CD1c-positive myeloid dendritic cell (primary cell): ENCODE measurements around the gene SHTN1.

Experiments used
- DNase-seq: peaks from one replicate; pipeline ENCODE4 v3.0.0-alpha.2; 2016; ENCODE audit errors: extremely low spot score

The SHTN1 gene

DNA sequence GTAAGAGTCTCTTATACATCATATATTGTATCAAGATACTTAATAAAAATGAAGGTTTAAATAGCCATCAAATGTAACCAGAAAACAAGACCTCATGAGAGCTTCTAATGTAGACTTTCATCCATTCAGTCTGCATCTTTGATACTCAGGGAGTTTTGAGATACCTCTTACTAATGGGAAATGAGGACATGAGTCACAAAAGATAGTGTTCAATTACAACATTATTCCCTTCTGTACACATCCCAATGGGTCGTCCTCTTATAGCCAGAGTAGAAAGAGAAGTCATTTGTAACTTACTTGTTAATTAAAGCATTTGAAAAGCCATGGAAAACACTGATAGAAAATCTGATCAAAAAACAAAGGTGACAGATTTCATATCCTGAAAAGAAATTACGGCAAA is 19.4 kb downstream of the SHTN1 start:
- no peak for DNase-seq

- no peak for DNase-seq
These were observed 20.6 kb downstream of the SHTN1 start for GRCh38 chr10:116984202-116984990.

- DNase-seq: no peak
These were observed 24.9 kb downstream of the SHTN1 start for GRCh38 chr10:116980041-116980440.

DNA sequence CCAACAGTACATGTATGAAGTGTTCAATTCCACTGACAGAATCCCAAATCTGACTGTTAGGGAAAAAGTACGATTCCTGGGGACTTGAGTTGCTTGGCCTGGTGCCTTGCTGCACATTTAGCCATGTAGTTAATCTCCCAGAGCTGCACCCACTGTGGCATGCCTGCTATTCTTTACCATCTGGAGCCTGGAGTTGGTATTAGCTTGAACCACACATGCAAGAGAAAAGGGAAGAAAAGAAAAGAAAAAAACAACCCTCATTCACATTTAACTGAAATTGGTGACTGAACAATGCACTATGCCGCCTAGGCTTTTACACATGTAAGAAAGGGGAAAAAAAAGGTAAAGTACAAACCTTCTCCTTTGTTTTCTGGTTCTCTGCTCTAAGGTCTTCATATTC is 26.1 kb downstream of the SHTN1 start:
- no peak for DNase-seq

- no peak for DNase-seq
These were observed 30.5 kb downstream of the SHTN1 start for GRCh38 chr10:116974456-116975005.

DNA sequence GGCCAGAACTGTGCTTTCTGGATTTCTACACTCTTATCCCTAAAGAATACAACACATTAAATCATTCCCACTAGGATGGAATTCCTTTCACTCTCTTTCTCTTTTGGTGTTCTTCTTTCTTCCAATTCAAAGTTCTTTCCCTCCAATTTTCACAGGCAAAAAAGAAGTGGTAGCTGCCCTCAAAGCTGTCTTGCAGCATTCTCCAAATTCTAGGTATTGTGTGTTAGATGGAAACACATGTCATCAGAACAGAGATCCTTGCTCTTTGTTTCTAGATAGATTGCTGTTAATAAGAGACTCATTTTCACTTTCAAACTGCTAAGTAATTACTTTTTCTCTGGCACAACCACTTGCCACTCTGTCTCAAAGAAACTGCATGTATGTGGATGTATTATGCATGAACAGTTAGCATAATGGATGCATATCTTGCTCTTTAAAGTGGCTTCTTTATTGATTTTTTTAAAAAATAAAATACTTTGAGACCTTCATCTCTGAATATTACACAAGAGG is 31.0 kb downstream of the SHTN1 start:
- no peak for DNase-seq

DNA sequence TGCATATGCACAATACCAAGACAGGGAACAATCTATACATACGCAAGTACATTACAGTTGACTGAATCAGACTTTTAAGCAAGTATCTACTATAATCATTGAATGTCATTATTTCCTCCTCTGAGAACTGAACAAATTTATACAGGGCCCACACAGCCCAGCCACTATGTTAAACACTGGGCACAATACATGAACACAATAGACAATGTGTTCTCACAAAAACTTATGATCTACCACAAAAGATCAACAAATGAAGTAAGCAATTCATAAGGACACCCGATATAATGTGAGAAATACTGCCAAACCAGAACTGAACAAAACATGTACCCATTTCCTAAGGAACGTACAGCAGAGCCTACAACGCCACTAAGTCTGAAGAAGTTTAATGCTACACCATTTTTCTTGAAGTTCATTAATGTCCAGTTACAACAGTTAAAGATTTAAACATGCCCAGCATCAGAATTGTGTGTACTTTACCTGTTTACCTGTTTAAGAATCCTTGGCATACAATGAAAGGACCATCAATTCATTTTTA is 31.5 kb downstream of the SHTN1 start:
- DNase-seq: no peak

DNA sequence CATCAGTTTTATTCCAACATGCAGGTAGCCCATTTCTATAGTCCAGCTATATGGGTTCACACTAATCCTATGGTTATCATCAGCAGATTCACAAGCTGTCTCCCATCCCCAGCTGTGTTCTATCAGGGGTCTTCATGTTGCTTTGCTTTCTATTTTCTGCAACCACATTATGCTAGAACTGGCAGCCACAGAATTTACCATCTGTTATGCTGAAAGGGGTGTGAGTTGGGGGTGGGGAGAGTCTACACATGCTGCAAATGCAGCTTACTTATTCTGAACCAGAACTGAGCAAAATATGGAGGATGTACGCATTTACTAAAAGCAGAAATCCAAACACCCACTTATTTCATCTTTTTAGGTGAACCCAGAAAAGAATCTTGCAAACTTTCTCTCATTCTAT is 32.9 kb downstream of the SHTN1 start:
- DNase-seq: no peak

- DNase-seq: no peak
These were observed 34.9 kb downstream of the SHTN1 start for GRCh38 chr10:116970050-116970449.

DNA sequence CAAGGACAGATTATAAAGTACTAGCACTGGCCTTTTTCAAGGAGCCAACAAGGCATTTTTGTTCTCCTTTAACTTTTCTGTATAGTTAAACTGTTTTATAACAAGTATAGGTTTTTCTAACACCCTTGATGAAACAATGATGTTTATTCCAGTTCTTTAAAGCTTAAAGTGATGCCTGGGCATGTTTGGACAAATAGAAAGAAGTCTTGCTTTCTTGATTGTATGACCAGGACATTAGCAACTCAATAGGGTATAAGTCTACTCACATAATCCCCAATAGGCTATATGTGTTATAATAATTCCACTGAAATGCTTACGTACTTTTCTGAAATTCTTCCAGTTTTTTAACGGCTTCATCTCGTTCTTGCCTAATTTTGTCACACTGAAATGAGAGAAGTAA is 36.7 kb downstream of the SHTN1 start:
- no peak for DNase-seq

DNA sequence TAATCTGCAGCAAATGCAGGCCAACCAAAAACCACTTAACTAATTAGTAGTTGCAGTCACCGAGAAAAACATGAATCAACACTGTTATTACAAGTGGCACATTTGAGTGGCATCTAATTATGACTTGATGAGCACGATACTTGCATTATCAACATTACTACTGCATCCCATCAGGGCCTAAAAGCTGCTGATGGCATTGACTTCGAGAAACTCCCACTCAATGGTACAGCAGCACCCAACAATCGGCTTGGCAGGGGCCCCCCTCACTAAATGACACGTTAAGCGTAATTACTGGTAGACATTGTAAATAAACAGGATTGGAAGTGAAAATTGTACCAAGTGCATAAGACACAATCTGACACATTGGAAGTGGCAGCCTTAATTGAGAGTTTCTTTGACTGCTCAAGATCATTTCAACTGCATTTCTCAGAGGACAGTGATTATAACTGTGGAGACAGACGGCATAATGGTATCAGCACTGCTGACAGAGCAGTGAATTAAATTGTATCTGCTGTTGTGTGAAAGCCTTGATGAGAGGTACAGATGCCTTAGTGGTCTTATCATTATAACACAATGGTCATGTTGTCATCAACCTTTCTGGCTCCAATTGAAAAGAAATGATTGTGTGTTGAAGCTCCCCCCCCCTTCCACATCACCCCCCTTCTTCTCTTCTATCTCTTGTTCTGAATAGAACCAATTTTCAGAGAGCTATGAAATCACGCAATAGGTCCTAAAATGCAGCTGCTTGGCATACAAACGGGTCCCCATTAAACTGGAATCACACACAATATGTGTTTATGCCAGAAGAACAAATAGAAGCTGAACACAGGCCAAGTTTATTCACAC is 43.4 kb downstream of the SHTN1 start:
- DNase-seq: no peak

- peak; percentile 79 for DNase-seq
These were observed 44.8 kb downstream of the SHTN1 start for GRCh38 chr10:116960066-116960776.

- DNase-seq: peak; percentile 76
These were observed 52.3 kb downstream of the SHTN1 start for GRCh38 chr10:116952729-116953128.

DNA sequence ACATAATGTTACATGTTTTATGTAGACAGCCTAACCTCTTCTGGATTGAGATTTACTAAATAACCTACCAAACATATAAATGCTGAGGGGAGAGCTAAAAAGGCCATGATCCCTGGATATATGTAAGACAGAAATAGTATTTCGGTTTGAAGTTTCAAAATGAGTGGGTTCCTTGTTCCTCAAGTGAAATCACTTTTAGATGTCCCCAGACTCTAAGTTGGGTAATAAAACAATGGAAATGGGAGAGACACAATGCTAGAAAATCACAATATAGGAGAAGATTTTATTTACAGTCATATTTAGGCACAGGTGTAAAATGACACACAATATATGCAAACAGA is 56.5 kb downstream of the SHTN1 start:
- DNase-seq: peak; percentile 81

GRCh38 chr10:116947841-116948529 is 57.0 kb downstream of the SHTN1 start:
- DNase-seq: peak; percentile 90

DNA sequence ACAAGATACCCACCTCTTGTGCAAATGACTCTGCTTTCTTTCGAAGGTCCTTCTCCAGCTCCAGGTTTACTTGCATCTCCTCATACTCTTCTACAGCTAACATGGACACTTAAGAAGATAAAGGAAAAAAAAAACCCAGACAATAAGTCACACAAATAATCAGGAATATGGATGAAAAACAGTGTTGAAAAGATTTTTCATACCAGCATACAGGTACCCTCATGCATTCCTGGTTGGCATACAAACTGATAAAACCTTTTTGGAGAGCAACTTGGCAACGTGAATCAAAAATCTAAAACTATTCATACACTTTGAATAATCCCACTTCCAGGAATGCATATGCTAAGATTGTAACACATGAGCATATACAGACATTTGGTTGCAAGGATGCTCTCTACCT is 60.1 kb downstream of the SHTN1 start:
- DNase-seq: no peak

- DNase-seq: no peak
These were observed 73.2 kb downstream of the SHTN1 start for GRCh38 chr10:116931806-116932205.

DNA sequence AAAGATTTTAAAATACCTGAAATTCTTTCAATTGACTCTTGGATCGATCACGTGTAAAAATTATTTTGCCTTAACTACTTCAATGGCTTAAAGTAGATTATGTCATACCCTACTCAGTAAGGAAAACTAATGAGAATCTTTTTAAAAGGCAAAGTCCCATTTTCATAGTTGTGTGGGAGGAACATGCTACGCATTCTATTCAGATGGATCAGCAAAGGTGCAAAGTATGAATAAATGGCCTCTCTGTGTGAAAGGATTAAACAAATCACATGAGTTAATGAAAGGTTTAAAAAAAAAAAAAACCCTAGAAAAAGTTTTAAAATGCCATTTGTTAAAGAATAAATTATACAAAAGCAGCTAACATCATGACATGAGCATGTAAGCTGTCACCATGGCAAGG is 78.6 kb downstream of the SHTN1 start:
- DNase-seq: no peak

- DNase-seq: no peak
These were observed 79.9 kb downstream of the SHTN1 start for GRCh38 chr10:116925056-116925455.

DNA sequence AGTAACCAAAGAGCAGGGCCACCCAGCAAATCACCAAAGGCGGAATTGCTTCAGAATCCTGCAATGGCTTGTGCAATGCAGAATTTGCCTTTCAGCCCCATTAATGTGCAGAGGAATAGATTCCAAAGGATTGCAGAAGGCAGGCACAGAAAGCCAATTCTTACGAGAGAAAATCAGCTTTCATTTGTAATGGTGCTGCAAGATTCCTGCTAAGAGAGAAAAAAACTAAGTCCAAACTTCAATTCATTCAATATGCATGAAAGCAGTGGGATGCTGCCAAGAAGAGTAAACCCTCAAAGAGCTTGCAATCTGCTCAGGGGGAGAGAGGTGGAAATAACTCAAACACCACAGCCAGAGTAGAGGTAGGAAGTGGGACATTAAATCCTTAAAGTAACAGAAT is 85.3 kb downstream of the SHTN1 start:
- no peak for DNase-seq

- no peak for DNase-seq
These were observed 85.8 kb downstream of the SHTN1 start for GRCh38 chr10:116919164-116919563.
